Bronchial epithelial cell (primary cell): ENCODE data around the gene NAA16. TPM values are rescaled to one million over a fixed set of nuclear protein-coding genes. Genes with fewer than 3 reads are reported as not detected.

Source experiments
- DNase-seq: peaks from one replicate; pipeline ENCODE4 v3.0.0-alpha.2; 2010; ENCODE audit warnings: low read depth
- FAIRE-seq: peaks from 2 replicates; lab custom pipeline; 2011; peaks lifted over from hg19 to GRCh38; lab: Jason Lieb, UNC
- H3K27me3 ChIP-seq: 2 replicates; pipeline ENCODE4 v1.5.1; 2011; ENCODE audit warnings: low read length; ENCODE audit not compliant: control insufficient read depth, insufficient read depth
- H3K36me3 ChIP-seq: 2 replicates; pipeline ENCODE4 v1.5.1; 2011; ENCODE audit warnings: low read length; ENCODE audit not compliant: control insufficient read depth, insufficient read depth
- H3K4me3 ChIP-seq: 2 replicates; pipeline ENCODE4 v1.5.1; 2011; ENCODE audit warnings: mild to moderate bottlenecking, low read depth, low read length, control low read depth
- CTCF ChIP-seq: IDR thresholded peaks from 2 replicates; pipeline ENCODE4 v1.5.1; 2011; ENCODE audit warnings: mild to moderate bottlenecking, moderate library complexity, low read length, control low read depth, inconsistent platforms; ENCODE audit not compliant: insufficient read depth, severe bottlenecking
- total RNA-seq: library from RNA; depleted of rRNA; stranded (reverse); fragments of >200 nt; gene quantifications from 2 replicates; pipeline ENCODE4 v1.2.1, GENCODE V29; 2014

Gene NAA16
- total RNA-seq = 7.3 and 7.6 TPM in 2 replicates

- peak; percentile 83 for DNase-seq
- Histone ChIP-seq H3K36me3 (no peaks in the 10 kb centered on the region), H3K4me3 (peak within 1 kb of the TSS; percentile 95), H3K27me3 (no peaks in the 10 kb centered on the region)
- FAIRE-seq = no peak
- no peak for TF ChIP-seq CTCF
Measured at GRCh38 chr13:41310963-41311405, at the start of gene NAA16. TSS of gene NAA16 (plus strand) at chr13:41311267. CDS start at chr13:41311529, 262 bp downstream.

GRCh38 chr13:41263261-41263971 lies 47.7 kb upstream of the NAA16 start, which contains the start of gene MTRF1:
TSS of gene MTRF1 (minus strand) at chr13:41263576. CDS start at chr13:41260907, 2,669 bp downstream.
- TF ChIP-seq CTCF = no peak
- Histone ChIP-seq H3K4me3 (peak within 1 kb of the TSS; percentile 59), H3K27me3 (no peaks in the 10 kb centered on the region), H3K36me3 (no peaks in the 10 kb centered on the region)
- no peak for FAIRE-seq
- peak; percentile 62 for DNase-seq

- Histone ChIP-seq H3K27me3 (no peaks in the 10 kb centered on the region), H3K4me3 (no peak overlapping the region), H3K36me3 (no peaks in the 10 kb centered on the region)
- no peak for DNase-seq
- no peak for TF ChIP-seq CTCF
- no peak for FAIRE-seq
Measured at GRCh38 chr13:41267106-41267505, 44.0 kb upstream of the NAA16 start.

- no peak for FAIRE-seq
- Histone ChIP-seq H3K36me3 (no peaks in the 10 kb centered on the region), H3K4me3 (no peak overlapping the region), H3K27me3 (no peaks in the 10 kb centered on the region)
- no peak for DNase-seq
- no peak for TF ChIP-seq CTCF
Measured at GRCh38 chr13:41268764-41269163, 42.3 kb upstream of the NAA16 start.

GRCh38 chr13:41271456-41272285 lies 39.4 kb upstream of the NAA16 start:
- no peak for DNase-seq
- Histone ChIP-seq H3K36me3 (no peaks in the 10 kb centered on the region), H3K4me3 (no peak overlapping the region), H3K27me3 (no peaks in the 10 kb centered on the region)
- no peak for FAIRE-seq
- no peak for TF ChIP-seq CTCF
